ENCODE measurements around the gene CLP1.

DNA sequence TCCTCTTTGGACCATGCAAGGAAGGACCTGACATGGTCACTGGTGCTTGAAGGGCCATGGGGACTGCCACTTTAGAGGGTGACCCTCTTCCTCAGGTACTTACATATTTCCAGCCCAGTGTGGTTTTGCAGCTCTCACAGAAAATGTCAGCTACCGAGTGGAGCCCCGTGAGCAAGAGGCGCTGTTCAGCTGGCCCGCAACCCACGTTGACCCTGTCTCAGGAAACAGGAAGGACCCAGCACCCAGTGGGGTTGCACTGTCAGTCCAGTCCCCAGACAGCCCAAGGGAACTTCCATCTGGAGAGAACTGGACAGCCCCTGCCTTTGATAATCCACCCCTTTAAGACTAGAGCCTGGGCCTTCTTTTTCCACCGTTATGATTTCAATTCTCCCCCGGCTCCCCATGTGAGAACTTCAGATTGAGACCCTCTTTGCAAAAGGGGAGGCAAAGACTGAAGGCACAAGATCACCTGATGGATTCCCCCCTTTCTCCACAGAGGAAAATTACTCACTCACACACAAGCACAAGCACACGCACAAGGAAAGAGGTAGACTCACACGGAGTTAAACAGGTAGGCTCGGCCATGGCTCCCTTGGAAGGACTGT lies 11.3 kb upstream of the CLP1 start:
- TF ChIP-seq, protein P1, sequence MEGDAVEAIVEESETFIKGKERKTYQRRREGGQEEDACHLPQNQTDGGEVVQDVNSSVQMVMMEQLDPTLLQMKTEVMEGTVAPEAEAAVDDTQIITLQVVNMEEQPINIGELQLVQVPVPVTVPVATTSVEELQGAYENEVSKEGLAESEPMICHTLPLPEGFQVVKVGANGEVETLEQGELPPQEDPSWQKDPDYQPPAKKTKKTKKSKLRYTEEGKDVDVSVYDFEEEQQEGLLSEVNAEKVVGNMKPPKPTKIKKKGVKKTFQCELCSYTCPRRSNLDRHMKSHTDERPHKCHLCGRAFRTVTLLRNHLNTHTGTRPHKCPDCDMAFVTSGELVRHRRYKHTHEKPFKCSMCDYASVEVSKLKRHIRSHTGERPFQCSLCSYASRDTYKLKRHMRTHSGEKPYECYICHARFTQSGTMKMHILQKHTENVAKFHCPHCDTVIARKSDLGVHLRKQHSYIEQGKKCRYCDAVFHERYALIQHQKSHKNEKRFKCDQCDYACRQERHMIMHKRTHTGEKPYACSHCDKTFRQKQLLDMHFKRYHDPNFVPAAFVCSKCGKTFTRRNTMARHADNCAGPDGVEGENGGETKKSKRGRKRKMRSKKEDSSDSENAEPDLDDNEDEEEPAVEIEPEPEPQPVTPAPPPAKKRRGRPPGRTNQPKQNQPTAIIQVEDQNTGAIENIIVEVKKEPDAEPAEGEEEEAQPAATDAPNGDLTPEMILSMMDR (IDR thresholded peaks at IDR 0.05; ENCODE audit: low read depth, low read length, poor library complexity, severe bottlenecking) = no peak
- no peak for TF ChIP-seq EZH2phosphoT487 (IDR thresholded peaks at IDR 0.05; ENCODE audit: borderline replicate concordance, low read length)

All from DOHH2 (cell line).